HG02938 (cell line): ENCODE data around the gene SEMA3B.
A peak's percentile ranks its signal among the peaks of the same experiment; 100 is the strongest.
"Not testable (repeated sequence)": the region's sequence is repeated elsewhere in the genome, so short reads cannot be mapped to it uniquely, and the experiment has no call there.

ENCODE experiments used
- ATAC-seq: cut with Tn5 transposase; IDR thresholded peaks from one replicate; pipeline ENCODE4 v1.9.1; 2021; ENCODE audit warnings: mild to moderate bottlenecking, moderate library complexity; ENCODE audit not compliant: unreplicated experiment

The SEMA3B gene

GRCh38 chr3:50271314-50271936, 2.5 kb downstream of the SEMA3B start:
- no peak for ATAC-seq

GRCh38 chr3:50272538-50272910, 3.6 kb downstream of the SEMA3B start:
- ATAC-seq: not testable (repeated sequence)

- ATAC-seq: peak; percentile 58
These were observed 4.2 kb downstream of the SEMA3B start for GRCh38 chr3:50272911-50273688.

- no peak for ATAC-seq
These were observed 4.7 kb downstream of the SEMA3B start for GRCh38 chr3:50273689-50274065.

- ATAC-seq: no peak
These were observed 5.6 kb downstream of the SEMA3B start for GRCh38 chr3:50274371-50275104.

- no peak for ATAC-seq
These were observed 6.4 kb downstream of the SEMA3B start for GRCh38 chr3:50275141-50275995.

- no peak for ATAC-seq
These were observed 7.2 kb downstream of the SEMA3B start for GRCh38 chr3:50275996-50276761.

- no peak for ATAC-seq
These were observed 7.8 kb downstream of the SEMA3B start for GRCh38 chr3:50276762-50277101.

- no peak for ATAC-seq
These were observed 9.4 kb downstream of the SEMA3B start for GRCh38 chr3:50278123-50278879.

GRCh38 chr3:50278880-50279224, 9.9 kb downstream of the SEMA3B start, which contains the start of gene LSMEM2:
LSMEM2 (plus strand) TSS chr3:50279087; CDS start chr3:50279114, 27 bp downstream.
- no peak for ATAC-seq

- no peak for ATAC-seq
These were observed 10.5 kb downstream of the SEMA3B start for GRCh38 chr3:50279255-50280016.

- ATAC-seq: not testable (repeated sequence)
These were observed 15.2 kb downstream of the SEMA3B start for GRCh38 chr3:50284121-50284520.

GRCh38 chr3:50286322-50287227, 17.6 kb downstream of the SEMA3B start:
- ATAC-seq: no peak

- ATAC-seq: no peak
These were observed 18.3 kb downstream of the SEMA3B start for GRCh38 chr3:50287262-50287661.

- ATAC-seq: no peak
These were observed 19.6 kb downstream of the SEMA3B start for GRCh38 chr3:50288387-50289007.

GRCh38 chr3:50289130-50289529, 20.2 kb downstream of the SEMA3B start:
- no peak for ATAC-seq

GRCh38 chr3:50290161-50290641, 21.3 kb downstream of the SEMA3B start:
- ATAC-seq: no peak
